GM18519 (cell line): ENCODE measurements around the gene TBC1D10A.
"Not testable (repeated sequence)": the region's sequence is repeated elsewhere in the genome, so short reads cannot be mapped to it uniquely, and the experiment has no call there.

ENCODE experiments used
- ATAC-seq: cut with Tn5 transposase; IDR thresholded peaks from one replicate; pipeline ENCODE4 v1.9.1; 2021; ENCODE audit warnings: mild to moderate bottlenecking, moderate library complexity; ENCODE audit not compliant: unreplicated experiment, low FRiP score

The TBC1D10A gene

DNA sequence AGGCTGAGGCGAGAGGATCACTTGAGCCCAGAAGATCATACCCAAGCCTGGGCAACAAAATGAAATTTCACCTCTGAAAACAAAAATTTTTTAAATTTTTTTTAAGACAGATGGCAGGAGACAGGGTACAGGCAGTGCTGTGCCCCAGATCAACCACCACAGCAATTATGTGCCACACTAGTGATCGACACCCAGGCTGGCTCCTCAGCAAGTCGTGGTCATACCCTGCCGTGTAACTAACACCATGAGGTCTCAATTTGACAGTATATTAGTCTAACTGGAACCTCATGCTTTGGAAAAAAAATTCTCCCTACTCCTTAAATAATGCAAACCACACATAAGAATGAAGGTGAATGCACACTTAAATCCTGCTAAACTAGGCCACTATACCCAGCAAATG is 21.7 kb upstream of the TBC1D10A start:
- no peak for ATAC-seq

DNA sequence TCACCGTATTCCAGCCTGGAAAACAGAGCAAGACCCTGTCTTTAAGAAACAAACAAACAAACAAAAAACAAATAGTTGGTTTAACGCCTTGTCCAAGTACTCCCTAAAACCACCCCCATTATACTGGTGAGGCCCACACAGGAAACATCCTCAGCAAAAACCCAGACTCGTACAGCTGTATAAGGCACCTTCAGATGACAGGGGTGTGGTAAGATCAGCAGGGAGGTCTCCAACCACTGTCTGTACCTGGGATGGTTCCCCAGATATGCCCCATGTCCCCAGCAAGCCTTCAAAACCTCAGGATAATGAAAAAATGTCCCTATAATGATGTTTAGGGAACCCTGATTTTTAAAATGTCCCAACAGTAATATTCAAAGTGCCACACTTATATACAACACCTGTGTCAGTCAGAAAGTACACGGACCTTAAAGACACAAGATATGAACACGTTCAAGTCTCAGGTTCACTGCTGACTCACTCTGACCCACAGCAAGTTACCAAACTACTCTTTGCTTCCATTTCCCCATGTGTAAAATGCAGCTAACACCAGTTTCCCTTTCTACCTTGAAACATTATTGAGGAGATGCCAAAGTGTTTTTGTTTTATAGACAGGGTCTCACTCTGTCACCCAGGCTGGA is 20.6 kb upstream of the TBC1D10A start:
- ATAC-seq: no peak

- no peak for ATAC-seq
Measured at GRCh38 chr22:30344447-30345200, 17.9 kb upstream of the TBC1D10A start.

GRCh38 chr22:30340911-30341685 is 14.4 kb upstream of the TBC1D10A start:
- no peak for ATAC-seq

DNA sequence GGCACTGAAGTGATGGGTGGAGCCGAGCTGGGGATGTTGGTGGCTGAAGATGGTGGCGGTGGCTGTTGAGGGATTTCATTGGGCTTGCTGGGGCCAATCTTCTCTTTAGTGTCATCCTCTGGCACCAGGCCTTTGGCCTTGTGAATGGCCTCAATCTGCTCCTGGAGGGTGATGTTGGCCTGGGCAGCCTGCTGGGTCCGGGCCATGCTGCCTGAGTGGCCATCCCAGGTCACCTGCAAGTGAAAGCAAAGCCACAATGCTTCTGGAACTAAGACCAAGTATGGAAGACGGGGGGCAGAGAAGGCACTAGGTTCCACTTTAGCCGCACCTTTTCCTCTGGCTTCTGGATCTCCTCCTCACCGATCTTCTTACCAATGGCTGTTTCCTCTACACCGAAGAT is 12.1 kb upstream of the TBC1D10A start:
- no peak for ATAC-seq

DNA sequence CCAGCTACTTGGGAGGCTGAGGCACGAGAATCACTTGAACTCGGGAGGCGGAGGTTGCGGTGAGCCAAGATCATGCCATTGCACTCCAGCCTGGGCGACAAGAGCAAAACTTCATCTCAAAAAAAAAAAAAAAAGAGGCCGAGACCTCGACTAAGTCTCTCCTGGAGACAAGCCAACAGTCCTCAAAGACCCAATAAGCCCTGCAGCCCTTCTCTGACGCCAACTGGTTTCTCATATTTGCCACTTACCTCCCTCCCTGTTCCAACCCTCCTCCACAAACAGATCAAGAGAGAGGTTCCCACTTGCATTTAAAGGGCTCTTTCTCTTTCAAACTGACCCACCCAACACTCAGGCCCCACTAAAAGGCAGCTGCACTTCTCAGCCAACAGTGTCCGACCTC is 11.6 kb upstream of the TBC1D10A start:
- ATAC-seq: not testable (repeated sequence)

- ATAC-seq: no peak
Measured at GRCh38 chr22:30337461-30337778, 10.7 kb upstream of the TBC1D10A start.

GRCh38 chr22:30336752-30337460 is 10.2 kb upstream of the TBC1D10A start:
- ATAC-seq: no peak

GRCh38 chr22:30335236-30335635 is 8.5 kb upstream of the TBC1D10A start:
- no peak for ATAC-seq

DNA sequence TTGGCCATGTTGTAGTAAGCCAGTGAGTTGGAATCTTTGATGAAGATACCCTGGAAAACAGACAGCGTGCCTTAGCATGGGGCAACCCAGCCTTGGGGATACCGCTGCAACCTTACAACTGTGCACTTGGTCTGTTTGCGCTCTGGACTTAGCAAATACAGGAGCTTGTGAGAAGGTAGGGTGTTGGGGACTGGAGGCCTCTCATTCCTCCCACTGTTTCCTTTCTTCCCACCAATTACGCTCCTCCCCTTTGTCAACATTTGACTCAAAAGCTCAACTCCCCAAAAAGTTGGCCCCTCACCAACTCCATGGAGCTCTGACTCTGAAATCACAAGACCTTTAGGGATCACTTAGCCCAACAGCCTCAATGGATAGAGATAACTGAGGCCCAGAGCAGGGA is 7.9 kb upstream of the TBC1D10A start:
- ATAC-seq: no peak

GRCh38 chr22:30333707-30334087 is 7.0 kb upstream of the TBC1D10A start:
- ATAC-seq: no peak

DNA sequence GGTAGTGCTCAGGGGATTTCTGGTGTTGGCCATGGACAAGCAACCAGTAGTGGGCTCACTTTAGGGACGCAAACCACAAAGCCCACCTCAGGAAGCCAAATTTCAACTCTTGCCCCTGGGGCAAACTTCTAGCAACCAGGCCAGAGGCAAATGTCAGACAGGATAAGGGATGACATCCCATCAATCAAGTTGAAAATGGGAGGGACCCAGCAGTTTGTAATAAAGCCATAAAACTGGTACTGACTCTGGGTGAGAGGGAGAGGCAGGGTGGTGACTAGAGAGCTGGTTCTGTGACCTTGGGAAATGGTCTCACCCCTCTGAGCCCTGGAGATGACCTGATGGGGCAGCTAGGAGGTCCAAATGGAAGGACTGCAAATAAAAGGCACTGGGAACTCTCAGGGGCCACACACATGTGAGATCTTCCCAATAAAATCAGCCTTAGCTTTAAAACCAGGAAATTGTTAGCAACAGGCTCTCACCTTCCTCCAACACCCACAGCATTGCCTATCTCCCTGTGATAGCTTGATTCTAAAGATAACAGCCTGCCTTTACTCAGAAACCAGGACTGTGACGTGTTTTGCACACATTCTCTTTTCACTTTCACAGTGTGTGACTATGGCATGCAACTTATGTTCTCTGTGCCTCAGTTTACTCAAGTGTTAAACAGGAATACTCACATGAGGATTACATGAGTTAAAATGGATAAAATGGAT is 6.4 kb upstream of the TBC1D10A start:
- ATAC-seq: no peak

- no peak for ATAC-seq
Measured at GRCh38 chr22:30332551-30332950, 5.8 kb upstream of the TBC1D10A start.

- no peak for ATAC-seq
Measured at GRCh38 chr22:30328466-30329049, 1.8 kb upstream of the TBC1D10A start.

GRCh38 chr22:30327864-30328345 is 1.2 kb upstream of the TBC1D10A start:
- no peak for ATAC-seq

DNA sequence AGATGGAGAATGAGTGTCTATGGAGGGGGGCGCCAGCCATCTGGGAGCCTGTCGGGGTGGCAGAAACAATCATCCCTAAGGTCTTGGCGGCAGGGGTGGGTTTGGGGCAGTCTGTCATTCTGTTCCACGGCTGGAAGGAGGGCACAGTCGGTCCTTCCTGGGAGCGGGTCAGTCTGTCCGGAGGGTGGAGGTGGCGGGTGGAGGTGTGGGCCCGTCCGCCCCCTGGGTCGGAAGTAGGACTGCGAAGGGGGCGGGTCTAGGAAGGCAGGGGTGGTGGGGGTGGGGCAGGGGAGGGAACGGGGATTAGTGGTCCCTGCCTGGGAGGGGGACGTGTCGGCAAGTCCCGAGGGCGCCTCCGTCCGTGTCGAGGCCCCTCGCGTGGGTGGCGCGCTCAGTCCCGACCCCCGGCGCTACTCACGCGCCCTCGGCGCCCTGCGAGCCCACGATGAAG is 461 bp downstream of the TBC1D10A start:
- ATAC-seq: no peak

DNA sequence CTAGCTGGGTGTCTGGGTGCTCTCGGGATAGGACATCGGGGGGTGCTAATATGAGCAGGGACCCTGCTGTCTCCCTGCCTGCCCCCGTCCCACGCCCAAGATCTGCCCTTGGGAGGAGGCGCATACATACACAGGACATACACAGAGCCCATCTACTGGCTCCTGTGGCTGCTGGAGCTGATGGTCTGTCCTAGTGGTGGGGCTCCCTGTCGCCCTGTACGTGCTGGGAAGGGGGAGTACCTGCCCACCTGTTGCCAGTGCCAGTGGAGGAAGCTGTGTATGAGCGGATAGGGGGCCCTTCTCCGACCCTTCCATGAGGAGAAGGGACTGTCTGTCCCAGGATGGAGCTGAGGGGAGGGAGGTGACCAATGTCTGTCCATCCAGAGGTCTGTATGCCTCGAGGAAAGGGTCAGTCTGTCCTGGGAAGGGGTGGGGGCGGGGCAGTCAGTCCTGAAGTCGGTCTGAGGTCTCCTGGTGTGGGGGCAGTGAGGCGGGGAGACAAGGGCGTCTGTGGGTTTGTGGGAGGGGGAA is 952 bp downstream of the TBC1D10A start:
- no peak for ATAC-seq

GRCh38 chr22:30325065-30325720 is 1.5 kb downstream of the TBC1D10A start:
- no peak for ATAC-seq
